SK-N-SH (cell line): ENCODE measurements around the gene GHRL. TPM values are rescaled to one million over a fixed set of nuclear protein-coding genes. Genes with fewer than 3 reads are reported as not detected.

Experiments used
- CTCF ChIA-PET: fragments of 300-600, 350-600 bp; formaldehyde crosslinking; extraction: SDS; loops from one replicate; lab custom pipeline; 2021; lab: Yijun Ruan, JAX
- POLR2A ChIA-PET: fragments of 350-600 bp; sonication (Branson Sonifier 250); formaldehyde crosslinking; extraction: SDS; loops from one replicate; lab custom pipeline; 2020; ENCODE audit warnings: antibody characterized with exemption, inconsistent platforms; lab: Yijun Ruan, JAX
- DNase-seq: peaks from one replicate; pipeline ENCODE4 v3.0.0; 2012
- H2AFZ ChIP-seq: fragments of 200-600 bp; sonication (generic); 2 replicates; pipeline ENCODE4 v1.8.1; 2016; ENCODE audit warnings: antibody characterized with exemption, mild to moderate bottlenecking, low read depth
- H3F3A ChIP-seq: fragments of 200-600 bp; sonication (generic); replicated peaks from 2 replicates; pipeline ENCODE3; 2016; ENCODE audit warnings: antibody characterized with exemption, mild to moderate bottlenecking; ENCODE audit not compliant: insufficient read depth
- H3K27ac ChIP-seq, 2 experiments: fragments of 200-500 bp in 1 of 2; fragments of 200-600 bp in 1 of 2; sonication (Bioruptor generic) in 1 of 2; sonication (generic), shearing (Covaris generic) in 1 of 2; 2 replicates each; pipeline versions ENCODE4 v1.5.1 to v1.6.1; 2014 to 2016; ENCODE audit warnings: low read depth in 2 of 2, inconsistent platforms in 1 of 2, low read length in 1 of 2, mild to moderate bottlenecking in 1 of 2, mixed read lengths in 1 of 2
- H3K27me3 ChIP-seq: fragments of 200-600 bp; sonication (generic), shearing (Covaris generic); 2 replicates; pipeline ENCODE4 v1.6.1; 2016; ENCODE audit warnings: mixed run types; ENCODE audit not compliant: insufficient read depth
- H3K36me3 ChIP-seq, 2 experiments: fragments of 200-500 bp in 1 of 2; fragments of 200-600 bp in 1 of 2; sonication (Bioruptor generic) in 1 of 2; sonication (generic) in 1 of 2; replicated peaks in 1 of 2; 2 replicates each; pipeline versions ENCODE3 to v1.5.1; 2014 to 2016; ENCODE audit warnings: low read length in 1 of 2, mild to moderate bottlenecking in 1 of 2; ENCODE audit not compliant: insufficient read depth in 2 of 2, control insufficient read depth in 1 of 2
- H3K4me1 ChIP-seq, 2 experiments: fragments of 200-500 bp in 1 of 2; fragments of 200-600 bp in 1 of 2; sonication (Bioruptor generic) in 1 of 2; sonication (generic), shearing (Covaris generic) in 1 of 2; 2 replicates each; pipeline versions ENCODE4 v1.5.1 to v1.6.1; 2014 to 2016; ENCODE audit warnings: low read depth in 1 of 2, low read length in 1 of 2, mixed run types in 1 of 2; ENCODE audit not compliant: insufficient read depth in 2 of 2, control insufficient read depth in 1 of 2
- H3K4me2 ChIP-seq: fragments of 200-600 bp; sonication (generic), shearing (Covaris generic); 2 replicates; pipeline ENCODE4 v1.6.1; 2017; ENCODE audit warnings: mixed run types
- H3K4me3 ChIP-seq, 2 experiments: fragments of 200-500 bp in 1 of 2; fragments of 200-600 bp in 1 of 2; sonication (Bioruptor generic) in 1 of 2; sonication (generic), shearing (Covaris generic) in 1 of 2; 2 replicates each; pipeline versions ENCODE4 v1.5.1 to v1.8.1; 2014 to 2016; ENCODE audit warnings: low read depth in 2 of 2, inconsistent platforms in 1 of 2, low read length in 1 of 2, mild to moderate bottlenecking in 1 of 2, mixed read lengths in 1 of 2, moderate library complexity in 1 of 2
- H3K79me2 ChIP-seq: fragments of 200-600 bp; sonication (generic); 2 replicates; pipeline ENCODE4 v1.8.1; 2017; ENCODE audit warnings: mild to moderate bottlenecking; ENCODE audit not compliant: insufficient read depth
- H3K9ac ChIP-seq: fragments of 200-600 bp; sonication (generic); 2 replicates; pipeline ENCODE4 v1.6.1; 2017; ENCODE audit warnings: mixed run types
- H3K9me2 ChIP-seq: fragments of 200-600 bp; sonication (generic); 2 replicates; pipeline ENCODE4 v1.6.1; 2017; ENCODE audit warnings: mixed run types
- H3K9me3 ChIP-seq: fragments of 200-600 bp; sonication (generic); 2 replicates; pipeline ENCODE4 v1.6.1; 2017; ENCODE audit warnings: mixed run types, mild to moderate bottlenecking, moderate library complexity
- H4K20me1 ChIP-seq: fragments of 200-600 bp; sonication (generic); 2 replicates; pipeline ENCODE4 v1.6.1; 2017; ENCODE audit warnings: mild to moderate bottlenecking, mixed run types; ENCODE audit not compliant: insufficient read depth
- ELF1 ChIP-seq: IDR thresholded peaks from 2 replicates; pipeline ENCODE4 v1.4.0; 2012
- EP300 ChIP-seq, 2 experiments: IDR thresholded peaks; 2 replicates each; pipeline versions ENCODE4 v1.4.0 to v1.6.1; 2012; ENCODE audit warnings: borderline replicate concordance in 1 of 2, low read depth in 1 of 2, low read length in 1 of 2
- FOXJ3 ChIP-seq: sonication (generic); formaldehyde crosslinking; IDR thresholded peaks from 2 replicates; pipeline ENCODE4 v1.5.1; 2020; ENCODE audit warnings: mild to moderate bottlenecking, missing genetic modification reagents
- GATA2 ChIP-seq: sonication (generic); formaldehyde crosslinking; IDR thresholded peaks from 2 replicates; pipeline ENCODE4 v1.5.0; 2020; ENCODE audit warnings: mild to moderate bottlenecking, missing genetic modification reagents
- JUND ChIP-seq: IDR thresholded peaks from 2 replicates; pipeline ENCODE4 v1.4.0; 2012
- MXI1 ChIP-seq: IDR thresholded peaks from 2 replicates; pipeline ENCODE4 v1.6.1; 2012; ENCODE audit warnings: mild to moderate bottlenecking, low read depth, low read length, improper control_type of control experiment
- NFIC ChIP-seq: IDR thresholded peaks from 2 replicates; pipeline ENCODE4 v1.4.0; 2012; ENCODE audit warnings: borderline replicate concordance
- RAD21 ChIP-seq: IDR thresholded peaks from 2 replicates; pipeline ENCODE4 v1.6.1; 2012; ENCODE audit warnings: mild to moderate bottlenecking, low read length
- RXRA ChIP-seq: IDR thresholded peaks from 2 replicates; pipeline ENCODE4 v1.4.0; 2012; ENCODE audit warnings: low read depth, mild to moderate bottlenecking, borderline replicate concordance
- TEAD4 ChIP-seq: IDR thresholded peaks from 2 replicates; pipeline ENCODE4 v1.4.0; 2012; ENCODE audit warnings: mild to moderate bottlenecking, borderline replicate concordance; ENCODE audit not compliant: insufficient read depth
- YY1 ChIP-seq: IDR thresholded peaks from 2 replicates; pipeline ENCODE4 v1.4.0; 2012; ENCODE audit warnings: low read depth, mild to moderate bottlenecking
- WGBS: methylation state at CpG from one replicate; pipeline ENCODE4 v1.1.6; 2017; ENCODE audit warnings: low lambda C conversion rate; 5-methylcytosine and 5-hydroxymethylcytosine counted together
- polyA plus RNA-seq, 3 experiments: library from polyadenylated mRNA; depleted of rRNA; stranded (reverse); fragments of >200 nt; gene quantifications; 2 replicates each; pipeline ENCODE4 v1.2.3, GENCODE V29; 2012
- TF ChIP-seq, protein P1 (sequence below): IDR thresholded peaks from 2 replicates; pipeline ENCODE4 v1.4.0; 2012; ENCODE audit warnings: low read depth
- TF ChIP-seq, protein P2 (sequence below): IDR thresholded peaks from 2 replicates; pipeline ENCODE4 v1.4.0; 2012; ENCODE audit warnings: low read depth, borderline replicate concordance
- TF ChIP-seq, protein P3 (sequence below): fragments of 150-350 bp; IDR thresholded peaks from 2 replicates; pipeline ENCODE4 v1.6.1; 2017; ENCODE audit warnings: antibody characterized with exemption, low read length, low read depth, borderline replicate concordance
- TF ChIP-seq, protein P4 (sequence below): IDR thresholded peaks from 2 replicates; pipeline ENCODE4 v1.4.0; 2012; ENCODE audit warnings: low read depth, borderline replicate concordance
- TF ChIP-seq, protein P5 (sequence below): fragments of 200-600 bp; sonication (generic); IDR thresholded peaks from 2 replicates; pipeline ENCODE4 v1.6.1; 2017; ENCODE audit warnings: antibody characterized with exemption, mild to moderate bottlenecking, moderate library complexity

Gene GHRL
- polyA plus RNA-seq, 1 of the 3 experiments (the other 2 are of a cell fraction), result not detected

DNA sequence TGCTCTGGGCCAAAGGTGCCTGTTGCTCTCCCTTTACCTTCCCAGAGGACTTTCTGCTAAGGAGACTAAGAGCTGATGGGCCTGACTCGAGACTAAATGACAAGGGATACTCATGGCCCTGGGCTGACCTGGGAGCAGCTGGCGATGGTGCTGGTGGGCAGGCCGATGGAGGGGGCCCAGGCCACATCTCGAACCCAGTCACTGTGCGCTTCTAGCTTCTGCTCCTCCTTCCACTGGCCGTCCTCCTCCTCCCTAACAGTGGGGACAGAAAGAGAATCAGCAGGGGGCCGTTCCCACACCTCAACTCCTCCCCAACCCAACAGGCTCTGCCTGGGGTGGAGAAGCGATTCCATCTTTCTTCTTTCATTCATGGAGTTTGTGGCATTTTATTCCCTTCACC, 12.2 kb upstream of the GHRL start:
- Histone ChIP-seq H3K36me3 (peaks cover 73 to 80% of the 10 kb centered on the region in 2 experiments), H4K20me1 (peaks cover 2% of the 10 kb centered on the region), H3K9ac (no peak overlapping the region), H3K9me2 (no peaks in the 10 kb centered on the region), H3F3A (peaks cover 18% of the 10 kb centered on the region), H3K79me2 (no peaks in the 10 kb centered on the region), H3K27ac (no peak overlapping the region), H3K9me3 (no peaks in the 10 kb centered on the region), H3K4me3 (no peak overlapping the region), H2AFZ (no peak overlapping the region), H3K4me2 (no peak overlapping the region), H3K4me1 (no peaks in the 10 kb centered on the region), H3K27me3 (no peaks in the 10 kb centered on the region)
- CTCF ChIA-PET, result interaction anchor here (1.3 to 1.5 kb wide), 2 partner anchors 15 to 18 kb away, joined by 3 to 7 read pairs; no protein-coding TSS in a partner anchor
- TF ChIP-seq TEAD4 (no peak), FOXJ3 (CRISPR knock-in tag) (no peak), MXI1 (no peak)
- POLR2A ChIA-PET, result interaction anchor here (1.1 kb wide), 1 partner anchor 16 kb away, joined by 3 read pairs; the partner anchor contains the start of gene SEC13
- DNase-seq, result no peak
- WGBS, result 90% methylated on average over 6 of the region's 8 CpGs

DNA sequence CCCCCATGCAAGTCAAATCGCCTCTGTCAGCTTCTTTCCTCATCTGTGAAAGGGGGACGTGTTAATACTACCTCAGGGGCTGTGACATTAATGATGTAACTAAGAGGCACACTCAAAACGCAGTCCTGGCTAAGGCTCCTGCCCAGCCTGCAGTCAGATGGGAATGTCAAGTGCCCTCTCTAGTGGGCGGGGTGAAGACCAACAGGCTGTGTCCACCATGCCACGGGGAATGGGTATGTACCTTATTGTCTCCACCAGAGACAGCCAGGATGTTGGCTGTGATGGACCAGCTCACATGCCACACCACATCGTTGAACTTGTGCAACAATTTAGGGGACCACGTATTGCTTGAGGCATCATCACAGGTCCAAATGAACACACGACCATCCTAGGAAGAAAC, 11.0 kb upstream of the GHRL start:
- Histone ChIP-seq H3K79me2 (no peaks in the 10 kb centered on the region), H3K4me3 (no peak overlapping the region), H3K27ac (no peak overlapping the region), H4K20me1 (no peaks in the 10 kb centered on the region; the same call in 1 of the 2 replicates), H3F3A (peaks cover 18% of the 10 kb centered on the region), H3K4me2 (no peak overlapping the region), H3K36me3 (peaks cover 64 to 76% of the 10 kb centered on the region in 2 experiments), H3K9me3 (no peaks in the 10 kb centered on the region), H3K4me1 (peaks cover 0 to 3% of the 10 kb centered on the region in 2 experiments; a peak in 1 of 4 replicates), H3K9me2 (no peaks in the 10 kb centered on the region), H3K9ac (no peak overlapping the region), H2AFZ (no peak overlapping the region), H3K27me3 (no peaks in the 10 kb centered on the region)
- CTCF ChIA-PET, result interaction anchor here (1.5 kb wide), 1 partner anchor 17 kb away, joined by 7 read pairs; no protein-coding TSS in a partner anchor
- POLR2A ChIA-PET, result no interaction called here
- 74% methylated on average over 6 of the region's 8 CpGs for WGBS
- TF ChIP-seq, protein P1, sequence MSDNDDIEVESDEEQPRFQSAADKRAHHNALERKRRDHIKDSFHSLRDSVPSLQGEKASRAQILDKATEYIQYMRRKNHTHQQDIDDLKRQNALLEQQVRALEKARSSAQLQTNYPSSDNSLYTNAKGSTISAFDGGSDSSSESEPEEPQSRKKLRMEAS, result no peak
- TF ChIP-seq JUND (no peak), NFIC (no peak), RXRA (no peak), TEAD4 (no peak), RAD21 (no peak), ELF1 (no peak), GATA2 (no peak), YY1 (no peak), EP300 (IDR thresholded peaks at IDR 0.05; ENCODE audit: borderline replicate concordance in 1 of 2, low read depth in 1 of 2, low read length in 1 of 2) (no peak)
- TF ChIP-seq, protein P2, sequence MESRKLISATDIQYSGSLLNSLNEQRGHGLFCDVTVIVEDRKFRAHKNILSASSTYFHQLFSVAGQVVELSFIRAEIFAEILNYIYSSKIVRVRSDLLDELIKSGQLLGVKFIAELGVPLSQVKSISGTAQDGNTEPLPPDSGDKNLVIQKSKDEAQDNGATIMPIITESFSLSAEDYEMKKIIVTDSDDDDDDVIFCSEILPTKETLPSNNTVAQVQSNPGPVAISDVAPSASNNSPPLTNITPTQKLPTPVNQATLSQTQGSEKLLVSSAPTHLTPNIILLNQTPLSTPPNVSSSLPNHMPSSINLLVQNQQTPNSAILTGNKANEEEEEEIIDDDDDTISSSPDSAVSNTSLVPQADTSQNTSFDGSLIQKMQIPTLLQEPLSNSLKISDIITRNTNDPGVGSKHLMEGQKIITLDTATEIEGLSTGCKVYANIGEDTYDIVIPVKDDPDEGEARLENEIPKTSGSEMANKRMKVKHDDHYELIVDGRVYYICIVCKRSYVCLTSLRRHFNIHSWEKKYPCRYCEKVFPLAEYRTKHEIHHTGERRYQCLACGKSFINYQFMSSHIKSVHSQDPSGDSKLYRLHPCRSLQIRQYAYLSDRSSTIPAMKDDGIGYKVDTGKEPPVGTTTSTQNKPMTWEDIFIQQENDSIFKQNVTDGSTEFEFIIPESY, result no peak
- TF ChIP-seq, protein P3, sequence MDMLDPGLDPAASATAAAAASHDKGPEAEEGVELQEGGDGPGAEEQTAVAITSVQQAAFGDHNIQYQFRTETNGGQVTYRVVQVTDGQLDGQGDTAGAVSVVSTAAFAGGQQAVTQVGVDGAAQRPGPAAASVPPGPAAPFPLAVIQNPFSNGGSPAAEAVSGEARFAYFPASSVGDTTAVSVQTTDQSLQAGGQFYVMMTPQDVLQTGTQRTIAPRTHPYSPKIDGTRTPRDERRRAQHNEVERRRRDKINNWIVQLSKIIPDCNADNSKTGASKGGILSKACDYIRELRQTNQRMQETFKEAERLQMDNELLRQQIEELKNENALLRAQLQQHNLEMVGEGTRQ, result no peak
- TF ChIP-seq, protein P4, sequence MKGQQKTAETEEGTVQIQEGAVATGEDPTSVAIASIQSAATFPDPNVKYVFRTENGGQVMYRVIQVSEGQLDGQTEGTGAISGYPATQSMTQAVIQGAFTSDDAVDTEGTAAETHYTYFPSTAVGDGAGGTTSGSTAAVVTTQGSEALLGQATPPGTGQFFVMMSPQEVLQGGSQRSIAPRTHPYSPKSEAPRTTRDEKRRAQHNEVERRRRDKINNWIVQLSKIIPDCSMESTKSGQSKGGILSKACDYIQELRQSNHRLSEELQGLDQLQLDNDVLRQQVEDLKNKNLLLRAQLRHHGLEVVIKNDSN, result no peak
- TF ChIP-seq, protein P5, sequence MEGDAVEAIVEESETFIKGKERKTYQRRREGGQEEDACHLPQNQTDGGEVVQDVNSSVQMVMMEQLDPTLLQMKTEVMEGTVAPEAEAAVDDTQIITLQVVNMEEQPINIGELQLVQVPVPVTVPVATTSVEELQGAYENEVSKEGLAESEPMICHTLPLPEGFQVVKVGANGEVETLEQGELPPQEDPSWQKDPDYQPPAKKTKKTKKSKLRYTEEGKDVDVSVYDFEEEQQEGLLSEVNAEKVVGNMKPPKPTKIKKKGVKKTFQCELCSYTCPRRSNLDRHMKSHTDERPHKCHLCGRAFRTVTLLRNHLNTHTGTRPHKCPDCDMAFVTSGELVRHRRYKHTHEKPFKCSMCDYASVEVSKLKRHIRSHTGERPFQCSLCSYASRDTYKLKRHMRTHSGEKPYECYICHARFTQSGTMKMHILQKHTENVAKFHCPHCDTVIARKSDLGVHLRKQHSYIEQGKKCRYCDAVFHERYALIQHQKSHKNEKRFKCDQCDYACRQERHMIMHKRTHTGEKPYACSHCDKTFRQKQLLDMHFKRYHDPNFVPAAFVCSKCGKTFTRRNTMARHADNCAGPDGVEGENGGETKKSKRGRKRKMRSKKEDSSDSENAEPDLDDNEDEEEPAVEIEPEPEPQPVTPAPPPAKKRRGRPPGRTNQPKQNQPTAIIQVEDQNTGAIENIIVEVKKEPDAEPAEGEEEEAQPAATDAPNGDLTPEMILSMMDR, result no peak
- no peak for DNase-seq
